CD4-positive, alpha-beta T cell treated with Interleukin-12 subunit alpha and Interleukin-12 subunit beta, for 1 hour (primary cell): ENCODE data around the gene LRRC4C.
"Not testable (repeated sequence)": the region's sequence is repeated elsewhere in the genome, so short reads cannot be mapped to it uniquely, and the experiment has no call there.

ENCODE experiments used
- DNase-seq: peaks from one replicate; pipeline ENCODE4 v3.0.0-alpha.2; 2020

LRRC4C gene

GRCh38 chr11:41110527-41110926 is 348.9 kb downstream of the LRRC4C start:
- no peak for DNase-seq

DNA sequence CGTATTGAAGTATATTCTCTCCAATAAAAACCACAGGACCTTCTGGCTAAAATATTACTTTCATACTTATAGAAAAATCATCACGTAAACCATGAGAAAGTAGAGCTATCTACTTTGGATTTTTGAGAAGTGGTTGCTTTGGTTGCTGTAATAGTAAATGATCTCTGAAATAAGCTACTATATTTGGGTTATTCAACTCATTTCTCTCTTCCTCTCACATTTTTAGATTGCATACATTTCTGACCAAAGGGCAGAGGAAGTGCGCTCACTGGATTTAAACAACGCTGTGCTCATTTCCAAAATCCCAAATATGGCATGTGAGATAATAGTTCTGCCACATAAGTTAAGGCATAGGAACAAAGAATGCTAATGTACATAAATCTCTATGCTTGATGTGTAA is 357.0 kb downstream of the LRRC4C start:
- DNase-seq = no peak

- no peak for DNase-seq
Measured at GRCh38 chr11:41099654-41100053, 359.8 kb downstream of the LRRC4C start.

DNA sequence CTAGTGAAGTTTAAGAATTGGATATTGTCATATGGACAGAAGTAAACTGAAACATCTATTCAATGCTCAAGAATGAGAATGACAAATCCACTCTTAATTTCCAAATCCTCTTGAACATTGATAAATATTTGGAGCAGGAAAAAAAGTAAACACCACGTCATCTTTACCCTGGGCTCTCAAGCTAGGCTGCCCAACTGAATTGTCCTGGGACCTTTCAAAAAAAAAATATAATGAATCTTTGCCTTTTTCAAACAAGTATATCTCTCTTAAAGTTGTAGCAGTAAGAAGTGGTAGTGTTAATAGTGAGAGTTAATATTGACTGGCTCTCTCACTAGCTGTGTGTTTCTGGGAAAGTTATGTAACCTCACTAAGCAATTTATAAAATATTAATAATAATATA is 374.3 kb downstream of the LRRC4C start:
- no peak for DNase-seq

DNA sequence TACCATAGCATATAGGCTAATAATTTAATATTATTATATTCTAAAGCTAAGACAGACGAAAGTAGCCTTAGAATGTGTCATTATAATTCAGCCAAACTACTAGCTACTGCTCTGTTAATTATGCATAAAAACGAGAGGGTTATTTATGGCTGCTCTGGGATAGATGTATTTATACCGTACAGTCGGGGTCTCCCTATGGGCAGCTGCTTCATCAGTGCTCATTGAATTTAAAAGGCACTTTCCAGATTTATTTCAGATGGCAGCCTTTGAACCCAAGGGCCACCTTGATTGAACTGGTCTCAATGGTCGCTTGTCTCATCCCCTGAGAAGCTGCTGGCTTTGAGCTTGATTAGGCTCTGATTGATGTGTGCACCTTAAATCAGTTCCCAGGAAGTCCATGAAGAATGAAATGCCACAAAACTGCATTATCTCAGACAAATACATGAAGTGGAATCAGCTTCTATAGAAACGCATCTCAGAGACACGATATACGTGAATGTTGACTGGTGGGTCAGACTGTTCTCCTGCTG is 377.6 kb downstream of the LRRC4C start:
- no peak for DNase-seq

DNA sequence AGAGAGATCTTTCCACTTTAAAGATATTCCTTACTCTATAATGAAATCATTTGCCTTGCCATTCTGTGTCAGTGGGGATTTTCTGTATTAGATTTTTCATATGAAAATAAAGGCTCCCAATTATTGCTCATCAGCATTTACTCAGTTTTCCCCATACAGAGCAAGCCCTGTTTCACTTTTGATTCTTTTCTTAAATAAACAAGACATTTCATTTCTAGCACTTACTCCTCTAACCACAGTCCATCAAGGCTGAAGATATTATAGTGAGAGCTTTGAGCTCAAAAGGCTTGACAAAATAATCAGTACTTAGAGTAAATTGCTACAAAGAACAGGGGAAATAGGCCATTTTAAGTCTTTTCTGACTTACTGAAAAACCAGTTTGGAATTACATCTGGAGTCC is 385.1 kb downstream of the LRRC4C start:
- DNase-seq = no peak

GRCh38 chr11:41065432-41065831 is 394.0 kb downstream of the LRRC4C start:
- DNase-seq = no peak

GRCh38 chr11:41058138-41058537 is 401.3 kb downstream of the LRRC4C start:
- DNase-seq = no peak

GRCh38 chr11:41056892-41057569 is 402.4 kb downstream of the LRRC4C start:
- no peak for DNase-seq

DNA sequence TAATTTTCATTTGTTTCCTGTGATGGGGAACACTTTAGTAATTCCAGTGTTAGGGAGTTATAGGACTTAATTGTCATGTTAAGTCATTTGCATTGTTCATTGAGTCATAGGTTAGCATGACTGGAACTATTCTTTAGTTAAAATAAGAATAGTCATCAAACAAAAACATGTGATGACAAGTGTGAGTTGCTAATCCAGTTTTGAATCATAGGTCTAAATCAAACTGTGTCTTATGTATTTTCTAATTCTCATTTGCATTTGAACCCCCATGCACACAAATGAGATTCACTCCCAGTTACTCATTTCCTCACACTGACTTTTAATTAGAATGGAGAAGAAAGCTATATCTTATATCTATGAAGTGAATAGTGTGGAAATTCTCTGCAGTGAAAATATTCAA is 405.6 kb downstream of the LRRC4C start:
- DNase-seq = no peak

- no peak for DNase-seq
Measured at GRCh38 chr11:41051919-41052635, 407.4 kb downstream of the LRRC4C start.

GRCh38 chr11:41050791-41051190 is 408.7 kb downstream of the LRRC4C start:
- no peak for DNase-seq

DNA sequence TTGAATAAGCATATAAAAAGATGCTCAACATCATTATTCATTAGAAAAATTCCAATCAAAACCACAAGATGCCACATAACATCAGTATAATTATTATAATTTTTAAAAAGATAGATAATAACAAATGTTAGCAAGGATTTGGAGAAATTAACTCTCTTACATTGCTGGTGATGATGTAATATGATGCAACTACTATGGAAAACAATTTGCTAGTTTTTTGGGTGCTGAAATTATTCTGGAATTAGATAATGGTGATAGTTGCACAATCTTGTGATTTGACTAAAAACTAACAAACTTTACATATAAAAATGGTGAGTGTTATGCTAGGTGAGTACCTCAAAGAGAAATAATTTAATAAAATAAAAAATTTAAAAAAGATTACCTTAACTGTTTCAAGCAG is 412.2 kb downstream of the LRRC4C start:
- DNase-seq = no peak

- no peak for DNase-seq
Measured at GRCh38 chr11:41045266-41045665, 414.2 kb downstream of the LRRC4C start.

- DNase-seq = no peak
Measured at GRCh38 chr11:41044747-41045146, 414.7 kb downstream of the LRRC4C start.

DNA sequence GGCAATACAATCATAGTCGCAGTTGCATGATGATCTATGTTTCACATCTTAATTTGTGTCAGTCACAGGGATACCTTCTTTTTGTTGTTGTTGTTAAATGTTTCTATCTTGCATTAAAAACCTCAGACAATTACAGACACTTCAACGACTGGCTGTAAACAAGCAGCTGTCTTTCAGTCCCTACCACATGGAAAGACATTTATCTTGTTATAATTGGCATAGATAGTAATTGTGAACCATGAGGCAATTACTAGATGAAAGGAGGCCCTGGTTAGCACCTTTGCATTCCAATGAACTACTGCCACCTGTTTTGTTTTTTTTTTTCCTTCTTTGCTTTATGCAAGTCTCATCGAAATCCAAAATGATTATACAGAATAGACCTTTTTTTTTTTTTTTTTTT is 416.8 kb downstream of the LRRC4C start:
- no peak for DNase-seq

DNA sequence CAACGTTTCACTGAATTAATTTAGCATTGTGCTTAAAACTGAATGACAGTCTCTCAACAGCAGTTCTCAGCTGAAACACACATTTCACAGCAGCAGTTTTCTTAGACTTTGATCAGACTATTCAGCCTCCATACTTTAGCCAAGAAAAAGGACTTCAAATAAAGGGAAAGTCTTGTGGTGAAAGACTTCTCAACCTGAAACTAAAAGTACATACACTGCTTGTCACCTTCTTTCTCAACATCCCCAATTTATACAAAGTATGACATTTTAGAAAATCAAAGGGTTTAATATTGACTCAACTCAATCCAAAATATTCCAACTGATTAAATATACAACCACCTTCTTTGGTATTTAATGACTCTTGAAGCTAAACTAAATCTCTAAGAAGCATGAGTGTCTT is 419.0 kb downstream of the LRRC4C start:
- DNase-seq = no peak

DNA sequence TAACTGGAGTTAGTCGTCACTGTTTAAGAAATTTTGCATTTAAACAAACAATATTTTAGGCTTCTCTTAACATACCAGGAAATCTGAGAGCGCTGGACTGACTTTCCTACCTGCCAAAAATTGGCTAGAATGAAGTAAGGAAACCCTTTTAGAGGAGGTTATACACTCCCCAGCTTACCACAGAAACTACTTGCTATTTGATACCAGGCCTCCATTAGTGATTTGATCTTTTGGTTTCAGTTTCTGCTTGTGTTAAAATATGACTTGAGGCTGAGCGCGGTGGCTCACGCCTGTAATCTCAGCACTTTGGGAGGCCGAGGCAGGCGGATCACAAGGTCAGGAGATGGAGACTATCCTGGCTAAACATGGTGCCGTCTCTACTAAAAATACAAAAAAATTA is 419.9 kb downstream of the LRRC4C start:
- DNase-seq = no peak

- DNase-seq = no peak
Measured at GRCh38 chr11:41031551-41032060, 427.8 kb downstream of the LRRC4C start.

GRCh38 chr11:41020259-41020658 is 439.2 kb downstream of the LRRC4C start:
- DNase-seq = no peak

GRCh38 chr11:41019666-41020065 is 439.8 kb downstream of the LRRC4C start:
- DNase-seq = not testable (repeated sequence)

DNA sequence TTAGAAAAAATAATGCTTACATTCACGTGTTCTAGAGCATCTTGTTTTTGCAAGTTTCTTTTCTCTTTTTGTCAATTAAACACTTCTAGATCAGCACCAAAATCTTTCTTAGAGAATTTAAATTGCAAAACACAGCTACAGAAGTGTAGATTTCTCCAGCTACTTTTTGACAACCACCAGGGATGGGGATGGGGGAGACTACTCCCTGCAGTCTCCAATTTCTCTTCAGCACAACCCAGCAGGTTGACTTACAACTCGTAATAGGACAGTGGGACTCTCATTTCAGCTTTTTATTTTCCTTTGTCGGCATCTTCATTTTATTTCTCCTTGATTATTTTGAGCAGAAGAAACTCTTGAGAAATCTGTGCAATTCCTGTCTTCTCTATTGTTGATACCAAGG is 441.2 kb downstream of the LRRC4C start:
- DNase-seq = no peak

DNA sequence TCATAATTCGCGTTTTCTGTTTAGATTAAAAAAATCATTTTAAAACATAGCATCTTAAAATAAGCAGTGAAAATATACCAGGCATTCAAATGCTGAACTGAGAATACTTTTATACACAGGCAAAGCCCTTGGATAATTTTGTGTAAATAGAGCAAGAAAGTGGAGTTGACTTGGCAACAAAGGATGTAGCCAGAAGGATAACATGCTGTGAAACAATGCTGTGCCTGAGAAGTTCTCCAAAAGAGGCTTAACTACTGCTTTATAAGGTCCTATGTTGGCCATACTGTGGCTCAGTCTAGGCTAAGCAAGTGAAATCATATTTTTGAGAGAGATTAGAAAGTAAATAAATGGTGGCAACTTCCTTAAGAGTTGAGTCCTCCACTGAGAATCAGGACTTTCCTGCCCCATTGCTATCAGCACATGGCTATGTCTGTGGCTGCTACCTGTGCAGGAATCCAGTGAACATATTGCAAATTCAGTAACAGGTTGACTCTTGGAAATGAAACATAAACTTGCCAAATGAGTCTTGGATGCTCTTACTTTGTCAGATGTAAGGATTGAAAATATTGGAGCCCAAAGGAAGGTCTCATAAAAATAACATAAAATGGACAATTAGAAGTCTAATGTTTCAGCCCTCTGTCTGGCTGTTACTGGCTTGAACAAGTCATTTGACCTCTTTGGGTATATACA is 448.9 kb downstream of the LRRC4C start:
- no peak for DNase-seq

GRCh38 chr11:41005986-41006385 is 453.5 kb downstream of the LRRC4C start:
- DNase-seq = no peak
